ENCODE results near the gene CYP4A11.
"Not testable (repeated sequence)": the region's sequence is repeated elsewhere in the genome, so short reads cannot be mapped to it uniquely, and the experiment has no call there.

The CYP4A11 gene

GRCh38 chr1:46903481-46903880, 37.8 kb downstream of the CYP4A11 start:
- DNase-seq: no peak

GRCh38 chr1:46900401-46900800, 40.9 kb downstream of the CYP4A11 start:
- no peak for DNase-seq

GRCh38 chr1:46881656-46882055, 59.6 kb downstream of the CYP4A11 start:
- not testable (repeated sequence) for DNase-seq
